ENCODE results near the gene HDAC7. TPM values are rescaled to one million over a fixed set of nuclear protein-coding genes. Genes with fewer than 3 reads are reported as not detected.

The HDAC7 gene
- total and polyA plus RNA-seq, 2 donors (not counting 1 experiment from before 2014, with no cell fraction given), result 28.1 to 31.6 TPM

DNA sequence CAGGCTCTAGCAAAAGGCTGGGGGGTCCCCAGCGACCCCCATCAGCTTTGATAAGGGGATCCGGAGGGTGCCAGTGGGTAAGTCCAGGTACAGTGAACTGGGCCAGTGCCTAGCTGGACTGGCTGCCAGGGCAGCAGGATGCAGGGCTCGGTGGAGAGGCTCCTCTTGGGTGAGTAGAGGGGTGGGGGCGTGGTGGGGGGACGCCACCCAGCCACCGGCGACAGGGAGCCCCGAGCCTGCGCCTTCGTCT, 61.2 kb downstream of the HDAC7 start:
- no peak overlapping the region for H3K9ac ChIP-seq (ENCODE audit: insufficient read depth, low read length)
- no peaks in the 10 kb centered on the region for H3K9me3 ChIP-seq (ENCODE audit: control insufficient read depth, insufficient read depth, low read depth, low read length)
- H3K27me3 ChIP-seq (ENCODE audit: control insufficient read depth, insufficient read depth, low read length), result no peaks in the 10 kb centered on the region
- H3K4me3 ChIP-seq (replicated peaks in 1 of 4; ENCODE audit: control extremely low read depth in 1 of 4, insufficient read depth in 1 of 4, low read depth in 3 of 4, low read length in 4 of 4), result peak overlapping the region; percentile 50 to 73 (median 58)
- no peaks in the 10 kb centered on the region for H3K79me2 ChIP-seq (ENCODE audit: control insufficient read depth, insufficient read depth, low read length)
- no peak for DNase-seq (ENCODE audit: low read depth in 2 of 2)
- H3K4me1 ChIP-seq (ENCODE audit: control insufficient read depth, extremely low read depth, insufficient read depth, low read length), result peaks cover 3% of the 10 kb centered on the region
- H3K4me2 ChIP-seq (ENCODE audit: extremely low read depth, insufficient read depth, low read length), result peak overlapping the region; percentile 79
- H3K27ac ChIP-seq (ENCODE audit: insufficient read depth, low read length), result no peak overlapping the region
- TF ChIP-seq, protein P1, sequence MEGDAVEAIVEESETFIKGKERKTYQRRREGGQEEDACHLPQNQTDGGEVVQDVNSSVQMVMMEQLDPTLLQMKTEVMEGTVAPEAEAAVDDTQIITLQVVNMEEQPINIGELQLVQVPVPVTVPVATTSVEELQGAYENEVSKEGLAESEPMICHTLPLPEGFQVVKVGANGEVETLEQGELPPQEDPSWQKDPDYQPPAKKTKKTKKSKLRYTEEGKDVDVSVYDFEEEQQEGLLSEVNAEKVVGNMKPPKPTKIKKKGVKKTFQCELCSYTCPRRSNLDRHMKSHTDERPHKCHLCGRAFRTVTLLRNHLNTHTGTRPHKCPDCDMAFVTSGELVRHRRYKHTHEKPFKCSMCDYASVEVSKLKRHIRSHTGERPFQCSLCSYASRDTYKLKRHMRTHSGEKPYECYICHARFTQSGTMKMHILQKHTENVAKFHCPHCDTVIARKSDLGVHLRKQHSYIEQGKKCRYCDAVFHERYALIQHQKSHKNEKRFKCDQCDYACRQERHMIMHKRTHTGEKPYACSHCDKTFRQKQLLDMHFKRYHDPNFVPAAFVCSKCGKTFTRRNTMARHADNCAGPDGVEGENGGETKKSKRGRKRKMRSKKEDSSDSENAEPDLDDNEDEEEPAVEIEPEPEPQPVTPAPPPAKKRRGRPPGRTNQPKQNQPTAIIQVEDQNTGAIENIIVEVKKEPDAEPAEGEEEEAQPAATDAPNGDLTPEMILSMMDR (conservative IDR thresholded peaks at IDR 0.05 in 1 of 2, IDR thresholded peaks at IDR 0.05 in 1 of 2; ENCODE audit: low read depth in 1 of 2, low read length in 2 of 2), result no peak
- no peak for TF ChIP-seq EZH2 (IDR thresholded peaks at IDR 0.05; ENCODE audit: low read length, missing control alignments)
- no peaks in the 10 kb centered on the region for H3K36me3 ChIP-seq (ENCODE audit: control insufficient read depth, insufficient read depth, low read length)
- H4K20me1 ChIP-seq (ENCODE audit: control insufficient read depth, extremely low read depth, insufficient read depth, low read length), result no peaks in the 10 kb centered on the region
- peak overlapping the region; percentile 5 for H2AFZ ChIP-seq (ENCODE audit: low read length)

- no peak overlapping the region for H3K9ac ChIP-seq (ENCODE audit: insufficient read depth, low read length)
- no peak overlapping the region for H2AFZ ChIP-seq (ENCODE audit: low read length)
- no peaks in the 10 kb centered on the region for H3K27me3 ChIP-seq (ENCODE audit: control insufficient read depth, insufficient read depth, low read length)
- no peaks in the 10 kb centered on the region for H3K36me3 ChIP-seq (ENCODE audit: control insufficient read depth, insufficient read depth, low read length)
- peak overlapping the region in 3 of 4 experiments; percentile 17 to 73 (median 60) for H3K4me3 ChIP-seq (replicated peaks in 1 of 4; ENCODE audit: control extremely low read depth in 1 of 4, insufficient read depth in 1 of 4, low read depth in 3 of 4, low read length in 4 of 4)
- no peak for DNase-seq (ENCODE audit: low read depth in 2 of 2)
- H3K79me2 ChIP-seq (ENCODE audit: control insufficient read depth, insufficient read depth, low read length), result no peaks in the 10 kb centered on the region
- no peaks in the 10 kb centered on the region for H4K20me1 ChIP-seq (ENCODE audit: control insufficient read depth, extremely low read depth, insufficient read depth, low read length)
- peak overlapping the region; percentile 79 for H3K4me2 ChIP-seq (ENCODE audit: extremely low read depth, insufficient read depth, low read length)
- TF ChIP-seq, protein P1 (conservative IDR thresholded peaks at IDR 0.05 in 1 of 2, IDR thresholded peaks at IDR 0.05 in 1 of 2; ENCODE audit: low read depth in 1 of 2, low read length in 2 of 2), result no peak
- no peak for TF ChIP-seq EZH2 (IDR thresholded peaks at IDR 0.05; ENCODE audit: low read length, missing control alignments)
- H3K27ac ChIP-seq (ENCODE audit: insufficient read depth, low read length), result no peak overlapping the region
- no peaks in the 10 kb centered on the region for H3K9me3 ChIP-seq (ENCODE audit: control insufficient read depth, insufficient read depth, low read depth, low read length)
- peaks cover 7% of the 10 kb centered on the region for H3K4me1 ChIP-seq (ENCODE audit: control insufficient read depth, extremely low read depth, insufficient read depth, low read length)
These were observed 61.7 kb downstream of the HDAC7 start for GRCh38 chr12:47757840-47758583.

GRCh38 chr12:47757364-47757839, 62.3 kb downstream of the HDAC7 start:
- no peak overlapping the region for H3K27ac ChIP-seq (ENCODE audit: insufficient read depth, low read length)
- no peaks in the 10 kb centered on the region for H3K79me2 ChIP-seq (ENCODE audit: control insufficient read depth, insufficient read depth, low read length)
- H2AFZ ChIP-seq (ENCODE audit: low read length), result no peak overlapping the region
- H3K36me3 ChIP-seq (ENCODE audit: control insufficient read depth, insufficient read depth, low read length), result no peaks in the 10 kb centered on the region
- DNase-seq (ENCODE audit: low read depth in 2 of 2), result no peak
- no peaks in the 10 kb centered on the region for H3K9me3 ChIP-seq (ENCODE audit: control insufficient read depth, insufficient read depth, low read depth, low read length)
- no peak overlapping the region for H3K4me2 ChIP-seq (ENCODE audit: extremely low read depth, insufficient read depth, low read length)
- H3K27me3 ChIP-seq (ENCODE audit: control insufficient read depth, insufficient read depth, low read length), result no peaks in the 10 kb centered on the region
- no peak for TF ChIP-seq EZH2 (IDR thresholded peaks at IDR 0.05; ENCODE audit: low read length, missing control alignments)
- TF ChIP-seq, protein P1 (conservative IDR thresholded peaks at IDR 0.05 in 1 of 2, IDR thresholded peaks at IDR 0.05 in 1 of 2; ENCODE audit: low read depth in 1 of 2, low read length in 2 of 2), result no peak
- peak overlapping the region in 1 of 4 experiments; percentile 73 for H3K4me3 ChIP-seq (replicated peaks in 1 of 4; ENCODE audit: control extremely low read depth in 1 of 4, insufficient read depth in 1 of 4, low read depth in 3 of 4, low read length in 4 of 4)
- H4K20me1 ChIP-seq (ENCODE audit: control insufficient read depth, extremely low read depth, insufficient read depth, low read length), result no peaks in the 10 kb centered on the region
- H3K4me1 ChIP-seq (ENCODE audit: control insufficient read depth, extremely low read depth, insufficient read depth, low read length), result peaks cover 10% of the 10 kb centered on the region
- H3K9ac ChIP-seq (ENCODE audit: insufficient read depth, low read length), result no peak overlapping the region
